GM19438 (cell line): ENCODE data around the gene SOX6.

Source experiments
- ATAC-seq: cut with Tn5 transposase; IDR thresholded peaks from one replicate; pipeline ENCODE4 v1.9.1; 2021; ENCODE audit warnings: low read depth; ENCODE audit not compliant: unreplicated experiment

The SOX6 gene

GRCh38 chr11:16114978-16115871 lies 241.1 kb downstream of the SOX6 start:
- ATAC-seq: no peak

GRCh38 chr11:16114431-16114830 lies 241.9 kb downstream of the SOX6 start:
- ATAC-seq: no peak

- no peak for ATAC-seq
Measured at GRCh38 chr11:16111690-16112089, 244.7 kb downstream of the SOX6 start.

GRCh38 chr11:16110886-16111285 lies 245.5 kb downstream of the SOX6 start:
- ATAC-seq: no peak

GRCh38 chr11:16099343-16099900 lies 256.9 kb downstream of the SOX6 start:
- no peak for ATAC-seq

GRCh38 chr11:16098526-16099205 lies 257.7 kb downstream of the SOX6 start:
- no peak for ATAC-seq

- no peak for ATAC-seq
Measured at GRCh38 chr11:16097543-16097942, 258.8 kb downstream of the SOX6 start.

- ATAC-seq: no peak
Measured at GRCh38 chr11:16096336-16096735, 260.0 kb downstream of the SOX6 start.

GRCh38 chr11:16095756-16096155 lies 260.6 kb downstream of the SOX6 start:
- no peak for ATAC-seq

GRCh38 chr11:16093889-16094653 lies 262.3 kb downstream of the SOX6 start:
- no peak for ATAC-seq

GRCh38 chr11:16091862-16092261 lies 264.5 kb downstream of the SOX6 start:
- ATAC-seq: no peak

GRCh38 chr11:16089481-16089880 lies 266.9 kb downstream of the SOX6 start:
- no peak for ATAC-seq

GRCh38 chr11:16088774-16089173 lies 267.6 kb downstream of the SOX6 start:
- no peak for ATAC-seq

GRCh38 chr11:16087886-16088285 lies 268.5 kb downstream of the SOX6 start:
- ATAC-seq: no peak

GRCh38 chr11:16086229-16086819 lies 270.0 kb downstream of the SOX6 start:
- no peak for ATAC-seq

- ATAC-seq: no peak
Measured at GRCh38 chr11:16082095-16083055, 274.0 kb downstream of the SOX6 start.

- no peak for ATAC-seq
Measured at GRCh38 chr11:16081382-16082094, 274.8 kb downstream of the SOX6 start.

GRCh38 chr11:16080688-16081381 lies 275.5 kb downstream of the SOX6 start:
- ATAC-seq: no peak
